ENCODE data around the gene ZNF678.
"Not testable (repeated sequence)": the region's sequence is repeated elsewhere in the genome, so short reads cannot be mapped to it uniquely, and the experiment has no call there.

The ZNF678 gene

GRCh38 chr1:227603327-227603726, 40.0 kb downstream of the ZNF678 start:
- Histone ChIP-seq H3K27ac (no peak overlapping the region), H3K27me3 (ENCODE audit: insufficient read depth, low read depth, severe bottlenecking) (no peaks in the 10 kb centered on the region), H3K4me3 (ENCODE audit: low read depth, low read length) (no peak overlapping the region), H3K36me3 (no peaks in the 10 kb centered on the region), H3K9me3 (ENCODE audit: severe bottlenecking) (no peaks in the 10 kb centered on the region)
- no peak for TF ChIP-seq CTCF (IDR thresholded peaks at IDR 0.05; ENCODE audit: low read depth, low read length)
- no peak for DNase-seq

GRCh38 chr1:227604446-227604845, 41.1 kb downstream of the ZNF678 start:
- Histone ChIP-seq H3K36me3 (no peaks in the 10 kb centered on the region), H3K27me3 (ENCODE audit: insufficient read depth, low read depth, severe bottlenecking) (no peaks in the 10 kb centered on the region), H3K27ac (no peak overlapping the region), H3K4me3 (ENCODE audit: low read depth, low read length) (no peak overlapping the region), H3K9me3 (ENCODE audit: severe bottlenecking) (no peaks in the 10 kb centered on the region)
- no peak for TF ChIP-seq CTCF (IDR thresholded peaks at IDR 0.05; ENCODE audit: low read depth, low read length)
- DNase-seq, result no peak

- not testable (repeated sequence) for H3K9me3 ChIP-seq (ENCODE audit: severe bottlenecking); H3K36me3 ChIP-seq; H3K27me3 ChIP-seq (ENCODE audit: insufficient read depth, low read depth, severe bottlenecking); H3K27ac ChIP-seq; DNase-seq; H3K4me3 ChIP-seq (ENCODE audit: low read depth, low read length)
Measured at GRCh38 chr1:227606271-227606670, 42.9 kb downstream of the ZNF678 start.

GRCh38 chr1:227607336-227607898, 44.1 kb downstream of the ZNF678 start:
- no peak for TF ChIP-seq CTCF (IDR thresholded peaks at IDR 0.05; ENCODE audit: low read depth, low read length)
- no peaks in the 10 kb centered on the region for H3K9me3 ChIP-seq (ENCODE audit: severe bottlenecking)
- no peaks in the 10 kb centered on the region for H3K27me3 ChIP-seq (ENCODE audit: insufficient read depth, low read depth, severe bottlenecking)
- H3K4me3 ChIP-seq (ENCODE audit: low read depth, low read length), result no peak overlapping the region
- DNase-seq, result no peak
- no peak overlapping the region for H3K27ac ChIP-seq
- H3K36me3 ChIP-seq, result no peaks in the 10 kb centered on the region

GRCh38 chr1:227612658-227613057, 49.3 kb downstream of the ZNF678 start:
- Histone ChIP-seq H3K36me3 (no peaks in the 10 kb centered on the region), H3K27ac (no peak overlapping the region), H3K9me3 (ENCODE audit: severe bottlenecking) (no peaks in the 10 kb centered on the region), H3K27me3 (ENCODE audit: insufficient read depth, low read depth, severe bottlenecking) (no peaks in the 10 kb centered on the region), H3K4me3 (ENCODE audit: low read depth, low read length) (no peak overlapping the region)
- no peak for DNase-seq
- no peak for TF ChIP-seq CTCF (IDR thresholded peaks at IDR 0.05; ENCODE audit: low read depth, low read length)

- Histone ChIP-seq H3K27me3 (ENCODE audit: insufficient read depth, low read depth, severe bottlenecking) (no peaks in the 10 kb centered on the region), H3K9me3 (ENCODE audit: severe bottlenecking) (no peaks in the 10 kb centered on the region), H3K4me3 (ENCODE audit: low read depth, low read length) (no peak overlapping the region), H3K36me3 (no peaks in the 10 kb centered on the region), H3K27ac (no peak overlapping the region)
- DNase-seq, result no peak
- TF ChIP-seq CTCF (IDR thresholded peaks at IDR 0.05; ENCODE audit: low read depth, low read length), result no peak
Measured at GRCh38 chr1:227613526-227613925, 50.2 kb downstream of the ZNF678 start.

All from WERI-Rb-1 (cell line).